Progenitor cell of endocrine pancreas (in vitro differentiated cells): ENCODE measurements around the gene CALML5. TPM values are rescaled to one million over a fixed set of nuclear protein-coding genes. Genes with fewer than 3 reads are reported as not detected.

Experiments used
- DNase-seq: peaks from one replicate; pipeline ENCODE4 v3.0.0; 2021; ENCODE audit warnings: low spot score; ENCODE audit not compliant: unreplicated experiment
- H3K27ac Mint-ChIP-seq: 2 replicates; pipeline ENCODE4 v1.8.0; 2021; ENCODE audit warnings: mild to moderate bottlenecking, moderate library complexity, mixed read lengths
- H3K27me3 Mint-ChIP-seq: 2 replicates; pipeline ENCODE4 v1.8.0; 2021; ENCODE audit warnings: mixed read lengths
- H3K36me3 Mint-ChIP-seq: 2 replicates; pipeline ENCODE4 v1.8.0; 2022; ENCODE audit warnings: mixed read lengths; ENCODE audit not compliant: insufficient read depth
- H3K4me1 Mint-ChIP-seq: 2 replicates; pipeline ENCODE4 v1.8.0; 2021; ENCODE audit warnings: low read depth, mixed read lengths
- H3K4me3 Mint-ChIP-seq: 2 replicates; pipeline ENCODE4 v1.8.0; 2021; ENCODE audit warnings: low read depth, mild to moderate bottlenecking, moderate library complexity, mixed read lengths
- H3K9me3 Mint-ChIP-seq: 2 replicates; pipeline ENCODE4 v1.8.0; 2021; ENCODE audit warnings: low read depth, mixed read lengths
- CTCF ChIP-seq: fragments of 200-600 bp; sonication (generic); IDR thresholded peaks from one replicate; pipeline ENCODE4 v1.5.0; 2021; ENCODE audit warnings: antibody characterized with exemption, mild to moderate bottlenecking; ENCODE audit not compliant: unreplicated experiment
- total RNA-seq: library from RNA; stranded (reverse); gene quantifications from 2 replicates; pipeline ENCODE4 v1.2.1, GENCODE V29; 2021

The CALML5 gene
- total RNA-seq, 1 donor from 2014 or later, result not detected

- Mint-ChIP-seq H3K27ac (peak overlapping the region; percentile 85), H3K27me3 (peaks cover 2% of the 10 kb centered on the region), H3K4me3 (peak overlapping the region; percentile 34), H3K36me3 (peaks cover 2% of the 10 kb centered on the region), H3K9me3 (peaks cover 2% of the 10 kb centered on the region), H3K4me1 (peaks cover 30% of the 10 kb centered on the region)
- DNase-seq, result no peak
- TF ChIP-seq CTCF, result no peak
These were observed 5.7 kb downstream of the CALML5 start for GRCh38 chr10:5493691-5494090.

- no peak for TF ChIP-seq CTCF
- Mint-ChIP-seq H3K27me3 (peaks cover 3% of the 10 kb centered on the region), H3K27ac (peak overlapping the region; percentile 85), H3K36me3 (peaks cover 2% of the 10 kb centered on the region), H3K4me3 (peak overlapping the region; percentile 34), H3K9me3 (peaks cover 2% of the 10 kb centered on the region), H3K4me1 (peaks cover 31% of the 10 kb centered on the region)
- DNase-seq, result no peak
These were observed 6.3 kb downstream of the CALML5 start for GRCh38 chr10:5492929-5493576.

- peaks cover 2% of the 10 kb centered on the region for H3K9me3 Mint-ChIP-seq
- H3K4me1 Mint-ChIP-seq, result peaks cover 31% of the 10 kb centered on the region
- no peak for DNase-seq
- H3K4me3 Mint-ChIP-seq, result no peak overlapping the region
- H3K27me3 Mint-ChIP-seq, result peaks cover 6% of the 10 kb centered on the region
- TF ChIP-seq CTCF, result no peak
- H3K36me3 Mint-ChIP-seq, result peaks cover 2% of the 10 kb centered on the region
- no peak overlapping the region for H3K27ac Mint-ChIP-seq
These were observed 7.0 kb downstream of the CALML5 start for GRCh38 chr10:5492322-5492855.

GRCh38 chr10:5491477-5491876, 7.9 kb downstream of the CALML5 start:
- Mint-ChIP-seq H3K36me3 (peaks cover 2% of the 10 kb centered on the region), H3K9me3 (peaks cover 2% of the 10 kb centered on the region), H3K27ac (no peak overlapping the region), H3K4me3 (no peak overlapping the region), H3K4me1 (peaks cover 32% of the 10 kb centered on the region), H3K27me3 (peaks cover 11% of the 10 kb centered on the region)
- DNase-seq, result no peak
- no peak for TF ChIP-seq CTCF

- H3K27me3 Mint-ChIP-seq, result peaks cover 14% of the 10 kb centered on the region
- H3K27ac Mint-ChIP-seq, result no peak overlapping the region
These were observed 8.5 kb downstream of the CALML5 start for GRCh38 chr10:5490698-5491464.

More at GRCh38 chr10:5490698-5491464, 8.5 kb downstream of the CALML5 start:
- DNase-seq, result no peak
- Mint-ChIP-seq H3K4me1 (peaks cover 29% of the 10 kb centered on the region), H3K4me3 (no peak overlapping the region), H3K9me3 (peaks cover 2% of the 10 kb centered on the region), H3K36me3 (peaks cover 2% of the 10 kb centered on the region)
- no peak for TF ChIP-seq CTCF
